DOHH2 (cell line): Measurements from ENCODE around the gene CAMK2D.
A peak's percentile ranks its signal among the peaks of the same experiment; 100 is the strongest.

Experiments
- H3F3A ChIP-seq: fragments of 200-600 bp; sonication (generic), shearing (Covaris generic); 2 replicates; pipeline ENCODE4 v1.6.0; 2016; ENCODE audit warnings: antibody characterized with exemption, mild to moderate bottlenecking; ENCODE audit not compliant: control insufficient read depth, insufficient read depth
- H3K27ac ChIP-seq: fragments of 200-600 bp; sonication (generic); 2 replicates; pipeline ENCODE4 v1.5.1; 2014; ENCODE audit warnings: low read depth, mild to moderate bottlenecking, low read length, moderate library complexity
- H3K27me3 ChIP-seq: fragments of 200-600 bp; sonication (generic); 2 replicates; pipeline ENCODE4 v1.6.1; 2014; ENCODE audit warnings: mild to moderate bottlenecking, low read length, mixed read lengths; ENCODE audit not compliant: control insufficient read depth
- H3K36me3 ChIP-seq: fragments of 200-600 bp; sonication (generic); 2 replicates; pipeline ENCODE4 v1.6.1; 2014; ENCODE audit warnings: mild to moderate bottlenecking, low read length, moderate library complexity, mixed read lengths; ENCODE audit not compliant: control insufficient read depth
- H3K4me1 ChIP-seq: fragments of 200-600 bp; sonication (generic); 2 replicates; pipeline ENCODE4 v1.6.1; 2014; ENCODE audit warnings: mild to moderate bottlenecking, low read length, mixed read lengths; ENCODE audit not compliant: control insufficient read depth
- H3K4me2 ChIP-seq: fragments of 200-600 bp; sonication (generic); 2 replicates; pipeline ENCODE4 v1.6.0; 2014; ENCODE audit warnings: mild to moderate bottlenecking, low read length, moderate library complexity
- H3K4me3 ChIP-seq: fragments of 200-600 bp; sonication (generic); 2 replicates; pipeline ENCODE4 v1.5.1; 2014; ENCODE audit warnings: mild to moderate bottlenecking, low read length, mixed read lengths
- H3K79me2 ChIP-seq: fragments of 200-600 bp; sonication (generic); 2 replicates; pipeline ENCODE4 v1.6.1; 2014; ENCODE audit warnings: mild to moderate bottlenecking, low read length, mixed read lengths; ENCODE audit not compliant: control insufficient read depth
- H3K9me2 ChIP-seq: fragments of 200-600 bp; sonication (generic); replicated peaks from 2 replicates; pipeline ENCODE4 v1.6.1; 2014; ENCODE audit warnings: mild to moderate bottlenecking, low read length, mixed read lengths; ENCODE audit not compliant: control insufficient read depth
- H3K9me3 ChIP-seq: fragments of 200-600 bp; sonication (generic); 2 replicates; pipeline ENCODE4 v1.6.1; 2014; ENCODE audit warnings: antibody characterized with exemption, low read length, mixed read lengths; ENCODE audit not compliant: control insufficient read depth, insufficient read depth
- H4K20me1 ChIP-seq: fragments of 200-600 bp; sonication (generic); 2 replicates; pipeline ENCODE4 v1.6.0; 2014; ENCODE audit warnings: low read depth, mild to moderate bottlenecking, antibody characterized with exemption, low read length, moderate library complexity; ENCODE audit not compliant: control insufficient read depth, insufficient read depth
- EZH2phosphoT487 ChIP-seq: fragments of 200-600 bp; sonication (generic); IDR thresholded peaks from 2 replicates; pipeline ENCODE4 v1.6.1; 2017; ENCODE audit warnings: borderline replicate concordance, mild to moderate bottlenecking, antibody characterized with exemption, low read length, moderate library complexity, mixed read lengths
- TF ChIP-seq, protein P1 (sequence below): fragments of 200-600 bp; sonication (generic); IDR thresholded peaks from one replicate; pipeline ENCODE4 v1.5.1; 2014; ENCODE audit warnings: antibody characterized with exemption, mild to moderate bottlenecking, low read depth, low read length; ENCODE audit not compliant: poor library complexity, severe bottlenecking

CAMK2D gene

DNA sequence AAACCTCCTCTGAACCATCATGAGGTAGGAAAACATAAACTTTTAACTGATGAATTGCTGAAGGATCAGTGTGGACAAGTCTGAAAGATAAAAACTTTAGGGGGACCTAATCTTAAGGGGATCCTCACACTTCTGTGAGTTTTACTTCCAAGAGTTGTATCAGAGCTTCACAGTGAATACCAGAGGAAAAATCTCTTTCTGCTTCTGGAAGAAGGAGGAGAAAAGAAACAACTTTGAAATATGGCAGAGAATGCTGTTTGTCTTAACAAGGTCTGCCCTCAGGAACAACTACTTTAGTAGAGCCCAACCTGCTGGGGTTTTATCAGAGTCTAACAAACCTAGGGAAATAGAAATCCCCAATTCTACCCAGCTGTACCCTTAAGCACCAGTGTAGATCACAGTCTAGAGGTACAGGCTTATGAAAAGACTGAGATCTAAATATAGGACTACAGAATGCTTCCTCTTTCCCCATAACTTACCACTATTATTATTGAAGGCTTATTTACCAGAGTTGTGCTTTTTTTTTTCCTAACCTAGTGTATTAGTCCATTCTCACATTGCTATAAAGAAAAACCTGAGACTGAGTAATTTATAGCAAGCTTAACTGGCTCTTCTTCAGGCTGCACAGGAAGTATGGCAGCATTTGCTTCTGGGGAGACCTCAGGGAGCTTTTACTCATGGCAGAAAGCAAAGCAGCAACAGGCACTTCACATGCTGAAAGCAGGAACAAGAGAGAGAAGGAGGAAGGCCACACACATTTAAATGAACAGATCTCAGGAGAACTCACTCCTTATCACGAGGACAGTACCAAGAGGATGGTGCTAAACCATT lies 167.9 kb downstream of the CAMK2D start:
- Histone ChIP-seq H3K27me3 (no peaks in the 10 kb centered on the region), H3K36me3 (peaks cover 76% of the 10 kb centered on the region), H3K9me3 (no peaks in the 10 kb centered on the region), H3K4me3 (peak overlapping the region; percentile 42), H3K27ac (peak overlapping the region; percentile 69), H3K9me2 (no peaks in the 10 kb centered on the region), H3F3A (peaks cover 4% of the 10 kb centered on the region), H3K4me2 (peak overlapping the region; percentile 56), H3K4me1 (peaks cover 97% of the 10 kb centered on the region), H3K79me2 (peaks cover 82% of the 10 kb centered on the region), H4K20me1 (no peaks in the 10 kb centered on the region)
- no peak for TF ChIP-seq EZH2phosphoT487
- TF ChIP-seq, protein P1, sequence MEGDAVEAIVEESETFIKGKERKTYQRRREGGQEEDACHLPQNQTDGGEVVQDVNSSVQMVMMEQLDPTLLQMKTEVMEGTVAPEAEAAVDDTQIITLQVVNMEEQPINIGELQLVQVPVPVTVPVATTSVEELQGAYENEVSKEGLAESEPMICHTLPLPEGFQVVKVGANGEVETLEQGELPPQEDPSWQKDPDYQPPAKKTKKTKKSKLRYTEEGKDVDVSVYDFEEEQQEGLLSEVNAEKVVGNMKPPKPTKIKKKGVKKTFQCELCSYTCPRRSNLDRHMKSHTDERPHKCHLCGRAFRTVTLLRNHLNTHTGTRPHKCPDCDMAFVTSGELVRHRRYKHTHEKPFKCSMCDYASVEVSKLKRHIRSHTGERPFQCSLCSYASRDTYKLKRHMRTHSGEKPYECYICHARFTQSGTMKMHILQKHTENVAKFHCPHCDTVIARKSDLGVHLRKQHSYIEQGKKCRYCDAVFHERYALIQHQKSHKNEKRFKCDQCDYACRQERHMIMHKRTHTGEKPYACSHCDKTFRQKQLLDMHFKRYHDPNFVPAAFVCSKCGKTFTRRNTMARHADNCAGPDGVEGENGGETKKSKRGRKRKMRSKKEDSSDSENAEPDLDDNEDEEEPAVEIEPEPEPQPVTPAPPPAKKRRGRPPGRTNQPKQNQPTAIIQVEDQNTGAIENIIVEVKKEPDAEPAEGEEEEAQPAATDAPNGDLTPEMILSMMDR, result no peak

DNA sequence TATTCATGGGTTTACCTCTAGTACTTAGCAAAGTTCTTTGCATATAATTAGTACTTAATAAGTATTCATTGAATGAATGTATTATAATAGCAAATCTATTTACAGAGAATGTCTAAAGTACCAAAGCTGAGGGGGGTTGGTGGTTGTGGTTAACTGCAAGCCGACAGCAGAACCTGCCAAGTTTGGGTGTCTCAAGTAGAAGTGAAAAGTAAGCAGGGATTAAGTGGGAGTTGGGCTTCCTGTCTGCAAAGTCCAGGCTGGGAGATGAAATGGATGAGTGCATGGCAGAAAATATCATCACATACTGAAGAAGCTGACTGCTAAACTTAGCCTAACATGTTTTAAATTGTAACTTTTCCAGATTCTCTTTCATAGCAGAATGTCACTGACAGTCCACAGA lies 169.6 kb downstream of the CAMK2D start:
- H4K20me1 ChIP-seq, result no peaks in the 10 kb centered on the region
- TF ChIP-seq, protein P1, result no peak
- TF ChIP-seq EZH2phosphoT487, result no peak

DNA sequence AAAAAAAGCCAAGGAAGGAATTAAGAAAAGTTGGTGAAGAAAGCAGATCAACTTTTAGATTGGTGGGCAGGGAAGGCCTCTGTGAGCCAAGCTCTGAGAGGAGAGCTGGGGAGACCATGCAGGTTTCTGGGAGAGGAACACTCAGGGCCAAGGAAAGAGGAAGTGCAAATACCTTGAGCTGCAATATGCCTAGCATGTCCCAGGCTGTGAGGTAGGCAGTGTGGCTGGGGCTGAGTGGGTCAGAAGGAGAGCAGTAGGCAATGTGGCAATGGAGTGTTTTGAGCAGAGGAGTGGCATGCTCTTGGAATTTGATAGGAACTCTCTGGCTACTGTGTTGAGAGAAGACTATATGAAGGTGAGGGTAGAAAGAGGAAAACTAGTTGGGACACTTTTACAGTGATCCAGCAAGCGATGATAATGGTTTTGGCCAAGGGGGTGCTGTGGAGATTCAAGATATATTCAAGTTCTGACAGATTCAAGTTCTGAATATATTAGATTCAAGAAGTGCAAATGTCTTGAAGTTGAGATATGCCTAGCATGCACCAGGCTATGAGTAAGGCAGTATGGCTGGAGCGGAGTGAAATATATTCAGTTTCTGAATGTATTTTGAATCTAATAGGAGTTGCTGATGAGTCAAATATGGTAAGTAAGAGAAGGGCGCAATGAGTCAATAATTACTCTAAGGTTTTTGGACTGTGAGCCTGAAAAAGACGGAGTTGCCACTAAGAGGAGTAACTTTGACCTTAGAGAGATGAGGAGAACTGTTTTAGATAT lies 172.5 kb downstream of the CAMK2D start:
- H3K4me2 ChIP-seq, result no peak overlapping the region
- H3K9me3 ChIP-seq, result no peaks in the 10 kb centered on the region
- H3K4me1 ChIP-seq, result peaks cover 96% of the 10 kb centered on the region
- no peak overlapping the region for H3K4me3 ChIP-seq
- H3K79me2 ChIP-seq, result peaks cover 75% of the 10 kb centered on the region
- peaks cover 79% of the 10 kb centered on the region for H3K36me3 ChIP-seq
- H3K9me2 ChIP-seq, result no peaks in the 10 kb centered on the region
- H4K20me1 ChIP-seq, result no peaks in the 10 kb centered on the region
- H3F3A ChIP-seq, result peaks cover 8% of the 10 kb centered on the region
- no peak overlapping the region for H3K27ac ChIP-seq
- TF ChIP-seq EZH2phosphoT487, result no peak
- TF ChIP-seq, protein P1, result no peak
- H3K27me3 ChIP-seq, result no peaks in the 10 kb centered on the region

More for the DNA sequence above, 169.6 kb downstream of the CAMK2D start:
- Histone ChIP-seq H3K9me2 (no peaks in the 10 kb centered on the region), H3K27ac (no peak overlapping the region), H3K4me2 (peak overlapping the region; percentile 17; the same call in 1 of the 2 replicates), H3K4me1 (peaks cover 97% of the 10 kb centered on the region), H3K36me3 (peaks cover 75% of the 10 kb centered on the region), H3K27me3 (no peaks in the 10 kb centered on the region), H3K4me3 (0 out of 2 replicates have a peak overlapping the region, but pooled peaks have one; percentile 4), H3K79me2 (peaks cover 81% of the 10 kb centered on the region), H3F3A (no peaks in the 10 kb centered on the region; the same call in 1 of the 2 replicates), H3K9me3 (no peaks in the 10 kb centered on the region)
